ENCODE results near the gene RASAL1. TPM values are rescaled to one million over a fixed set of nuclear protein-coding genes. Genes with fewer than 3 reads are reported as not detected.

Gene RASAL1
- total RNA-seq, 4 donors from 2014 or later: 1.7 TPM; not detected in 3

- WGBS, 2 donors (ENCODE audit: low coverage in 1 of 2): 74 to 88% methylated on average over 3 to 8 of the region's 10 CpGs
- TF ChIP-seq CTCF (IDR thresholded peaks at IDR 0.05): no peak
- no peak for TF ChIP-seq POLR2A (IDR thresholded peaks at IDR 0.05)
- TF ChIP-seq EP300 (IDR thresholded peaks at IDR 0.05): no peak
- TF ChIP-seq POLR2AphosphoS5 (IDR thresholded peaks at IDR 0.05): no peak
- Histone ChIP-seq H3K27ac (no peak overlapping the region), H3K4me3 (no peak overlapping the region), H3K9me3 (no peaks in the 10 kb centered on the region), H3K27me3 (peaks cover 37% of the 10 kb centered on the region), H3K4me1 (peaks cover 0 to 7% (median 0%) of the 10 kb centered on the region in 3 donors), H3K36me3 (no peaks in the 10 kb centered on the region)
- ATAC-seq: no peak
Observed at GRCh38 chr12:113067987-113068935, 67.3 kb downstream of the RASAL1 start.

GRCh38 chr12:113066813-113067400, 68.7 kb downstream of the RASAL1 start:
- Histone ChIP-seq H3K27ac (no peak overlapping the region), H3K4me1 (peaks cover 0 to 6% (median 0%) of the 10 kb centered on the region in 3 donors), H3K36me3 (no peaks in the 10 kb centered on the region), H3K4me3 (no peak overlapping the region), H3K9me3 (no peaks in the 10 kb centered on the region), H3K27me3 (peaks cover 50% of the 10 kb centered on the region)
- TF ChIP-seq CTCF (IDR thresholded peaks at IDR 0.05): no peak
- no peak for TF ChIP-seq EP300 (IDR thresholded peaks at IDR 0.05)
- no peak for TF ChIP-seq POLR2A (IDR thresholded peaks at IDR 0.05)
- TF ChIP-seq POLR2AphosphoS5 (IDR thresholded peaks at IDR 0.05): no peak
- ATAC-seq: no peak
- WGBS, 2 donors (ENCODE audit: low coverage in 1 of 2): 63% methylated on average over 5 of the region's 13 CpGs; no CpG with 5 or more reads in 1 of the 2 donors

GRCh38 chr12:113065126-113066007, 70.2 kb downstream of the RASAL1 start:
- Histone ChIP-seq H3K4me3 (no peak overlapping the region), H3K36me3 (no peaks in the 10 kb centered on the region), H3K27me3 (peaks cover 63% of the 10 kb centered on the region), H3K9me3 (no peaks in the 10 kb centered on the region), H3K27ac (no peak overlapping the region), H3K4me1 (no peaks in the 10 kb centered on the region)
- TF ChIP-seq POLR2A (IDR thresholded peaks at IDR 0.05) (no peak), CTCF (IDR thresholded peaks at IDR 0.05) (no peak), EP300 (IDR thresholded peaks at IDR 0.05) (no peak), POLR2AphosphoS5 (IDR thresholded peaks at IDR 0.05) (no peak)
- ATAC-seq: peak; percentile 13
- 0 to 41% methylated on average over 1 to 9 of the region's 31 CpGs for WGBS, 2 donors (ENCODE audit: low coverage in 1 of 2)

- no peak overlapping the region for H3K27ac ChIP-seq
- no peaks in the 10 kb centered on the region for H3K9me3 ChIP-seq
- TF ChIP-seq POLR2A (IDR thresholded peaks at IDR 0.05) (no peak), CTCF (IDR thresholded peaks at IDR 0.05) (no peak), POLR2AphosphoS5 (IDR thresholded peaks at IDR 0.05) (no peak), EP300 (IDR thresholded peaks at IDR 0.05) (no peak)
- no peak overlapping the region for H3K4me3 ChIP-seq
- no peaks in the 10 kb centered on the region for H3K4me1 ChIP-seq
- no peak for ATAC-seq
- H3K27me3 ChIP-seq: peaks cover 70% of the 10 kb centered on the region
- H3K36me3 ChIP-seq: no peaks in the 10 kb centered on the region
- 47 to 86% methylated on average over 4 of the region's 5 CpGs for WGBS, 2 donors (ENCODE audit: low coverage in 1 of 2)
Observed at GRCh38 chr12:113064395-113065125, 71.0 kb downstream of the RASAL1 start.
